ENCODE measurements around the gene PLXNB1.
A peak's percentile ranks its signal among the peaks of the same experiment; 100 is the strongest.

PLXNB1 gene

GRCh38 chr3:48371651-48372376 is 58.1 kb downstream of the PLXNB1 start, which contains the start of gene FBXW12:
Gene FBXW12 (plus strand): TSS chr3:48372219. CDS start chr3:48372768, 549 bp downstream.
- Histone ChIP-seq H3K9me2 (ENCODE audit: low read depth, low read length) (no peaks in the 10 kb centered on the region), H3K27me3 (ENCODE audit: insufficient read depth, low read length) (no peaks in the 10 kb centered on the region), H3K9ac (ENCODE audit: low read length) (no peak within 1 kb of the TSS), H3K4me1 (ENCODE audit: insufficient read depth, low read length, severe bottlenecking) (peaks cover 48% of the 10 kb centered on the region), H3K36me3 (ENCODE audit: insufficient read depth, low read length) (no peaks in the 10 kb centered on the region), H3K4me2 (ENCODE audit: low read length) (peak within 1 kb of the TSS; percentile 31; the same call in 1 of the 2 replicates), H3K27ac (ENCODE audit: low read depth, low read length, poor library complexity, severe bottlenecking) (peak within 1 kb of the TSS; percentile 35), H3F3A (ENCODE audit: insufficient read depth, low read length) (no peaks in the 10 kb centered on the region), H4K20me1 (ENCODE audit: insufficient read depth, low read length) (no peaks in the 10 kb centered on the region), H2AFZ (ENCODE audit: low read length) (no peak within 1 kb of the TSS), H3K79me2 (ENCODE audit: insufficient read depth, low read length) (no peaks in the 10 kb centered on the region), H3K4me3 (ENCODE audit: low read depth, low read length, poor library complexity, severe bottlenecking) (no peak within 1 kb of the TSS), H3K9me3 (ENCODE audit: low read length) (no peaks in the 10 kb centered on the region)
- TF ChIP-seq EZH2 (IDR thresholded peaks at IDR 0.05; ENCODE audit: borderline replicate concordance, low read length) (no peak), CTCF (IDR thresholded peaks at IDR 0.05; ENCODE audit: low read length) (no peak)

GRCh38 chr3:48370333-48370713 is 59.6 kb downstream of the PLXNB1 start:
- Histone ChIP-seq H3K9me2 (ENCODE audit: low read depth, low read length) (no peaks in the 10 kb centered on the region), H3K4me2 (ENCODE audit: low read length) (no peak overlapping the region), H3K9me3 (ENCODE audit: low read length) (no peaks in the 10 kb centered on the region), H3K9ac (ENCODE audit: low read length) (no peak overlapping the region), H3K4me3 (ENCODE audit: low read depth, low read length, poor library complexity, severe bottlenecking) (no peak overlapping the region), H3K27ac (ENCODE audit: low read depth, low read length, poor library complexity, severe bottlenecking) (no peak overlapping the region), H3K36me3 (ENCODE audit: insufficient read depth, low read length) (no peaks in the 10 kb centered on the region), H3F3A (ENCODE audit: insufficient read depth, low read length) (no peaks in the 10 kb centered on the region), H3K79me2 (ENCODE audit: insufficient read depth, low read length) (no peaks in the 10 kb centered on the region), H3K4me1 (ENCODE audit: insufficient read depth, low read length, severe bottlenecking) (peaks cover 45% of the 10 kb centered on the region), H3K27me3 (ENCODE audit: insufficient read depth, low read length) (no peaks in the 10 kb centered on the region), H2AFZ (ENCODE audit: low read length) (no peak overlapping the region), H4K20me1 (ENCODE audit: insufficient read depth, low read length) (no peaks in the 10 kb centered on the region)
- TF ChIP-seq CTCF (IDR thresholded peaks at IDR 0.05; ENCODE audit: low read length) = no peak
- no peak for TF ChIP-seq EZH2 (IDR thresholded peaks at IDR 0.05; ENCODE audit: borderline replicate concordance, low read length)

- H3K9ac ChIP-seq (ENCODE audit: low read length) = no peak overlapping the region
- H3K27ac ChIP-seq (ENCODE audit: low read depth, low read length, poor library complexity, severe bottlenecking) = no peak overlapping the region
- H3K4me3 ChIP-seq (ENCODE audit: low read depth, low read length, poor library complexity, severe bottlenecking) = no peak overlapping the region
- H3K4me1 ChIP-seq (ENCODE audit: insufficient read depth, low read length, severe bottlenecking) = peaks cover 41% of the 10 kb centered on the region
- no peaks in the 10 kb centered on the region for H3K79me2 ChIP-seq (ENCODE audit: insufficient read depth, low read length)
- TF ChIP-seq EZH2 (IDR thresholded peaks at IDR 0.05; ENCODE audit: borderline replicate concordance, low read length) (no peak), CTCF (IDR thresholded peaks at IDR 0.05; ENCODE audit: low read length) (no peak)
- no peaks in the 10 kb centered on the region for H3K36me3 ChIP-seq (ENCODE audit: insufficient read depth, low read length)
- H3K27me3 ChIP-seq (ENCODE audit: insufficient read depth, low read length) = no peaks in the 10 kb centered on the region
- no peak overlapping the region for H3K4me2 ChIP-seq (ENCODE audit: low read length)
- no peaks in the 10 kb centered on the region for H3K9me2 ChIP-seq (ENCODE audit: low read depth, low read length)
- H3K9me3 ChIP-seq (ENCODE audit: low read length) = no peaks in the 10 kb centered on the region
- H3F3A ChIP-seq (ENCODE audit: insufficient read depth, low read length) = no peaks in the 10 kb centered on the region
- H2AFZ ChIP-seq (ENCODE audit: low read length) = no peak overlapping the region
- H4K20me1 ChIP-seq (ENCODE audit: insufficient read depth, low read length) = no peaks in the 10 kb centered on the region
Measured at GRCh38 chr3:48369693-48370332, 60.1 kb downstream of the PLXNB1 start.
